Cardiac fibroblast (primary cell): ENCODE data around the gene PCSK2.

Experiments
- DNase-seq, 2 donors: peaks; one replicate each; pipeline versions ENCODE4 v3.0.0 to v3.0.0-alpha.2; 2010; ENCODE audit warnings: low read depth in 2 of 2
- H3K4me3 ChIP-seq, 2 donors: replicated peaks in 1 of 2; 1 replicate in 1 of 2; 2 replicates in 1 of 2; pipeline ENCODE4 v1.5.1; 2011; ENCODE audit warnings: low read depth in 2 of 2, low read length in 2 of 2, mild to moderate bottlenecking in 2 of 2, moderate library complexity in 1 of 2
- TF ChIP-seq, protein P1 (sequence below): IDR thresholded peaks from one replicate; pipeline ENCODE4 v1.5.1; 2011; ENCODE audit warnings: low read depth, mild to moderate bottlenecking, low read length, inconsistent platforms

PCSK2 gene

GRCh38 chr20:17395729-17396128 is 168.9 kb downstream of the PCSK2 start:
- H3K4me3 ChIP-seq, result no peak overlapping the region
- DNase-seq, result no peak
- TF ChIP-seq, protein P1, sequence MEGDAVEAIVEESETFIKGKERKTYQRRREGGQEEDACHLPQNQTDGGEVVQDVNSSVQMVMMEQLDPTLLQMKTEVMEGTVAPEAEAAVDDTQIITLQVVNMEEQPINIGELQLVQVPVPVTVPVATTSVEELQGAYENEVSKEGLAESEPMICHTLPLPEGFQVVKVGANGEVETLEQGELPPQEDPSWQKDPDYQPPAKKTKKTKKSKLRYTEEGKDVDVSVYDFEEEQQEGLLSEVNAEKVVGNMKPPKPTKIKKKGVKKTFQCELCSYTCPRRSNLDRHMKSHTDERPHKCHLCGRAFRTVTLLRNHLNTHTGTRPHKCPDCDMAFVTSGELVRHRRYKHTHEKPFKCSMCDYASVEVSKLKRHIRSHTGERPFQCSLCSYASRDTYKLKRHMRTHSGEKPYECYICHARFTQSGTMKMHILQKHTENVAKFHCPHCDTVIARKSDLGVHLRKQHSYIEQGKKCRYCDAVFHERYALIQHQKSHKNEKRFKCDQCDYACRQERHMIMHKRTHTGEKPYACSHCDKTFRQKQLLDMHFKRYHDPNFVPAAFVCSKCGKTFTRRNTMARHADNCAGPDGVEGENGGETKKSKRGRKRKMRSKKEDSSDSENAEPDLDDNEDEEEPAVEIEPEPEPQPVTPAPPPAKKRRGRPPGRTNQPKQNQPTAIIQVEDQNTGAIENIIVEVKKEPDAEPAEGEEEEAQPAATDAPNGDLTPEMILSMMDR, result no peak

DNA sequence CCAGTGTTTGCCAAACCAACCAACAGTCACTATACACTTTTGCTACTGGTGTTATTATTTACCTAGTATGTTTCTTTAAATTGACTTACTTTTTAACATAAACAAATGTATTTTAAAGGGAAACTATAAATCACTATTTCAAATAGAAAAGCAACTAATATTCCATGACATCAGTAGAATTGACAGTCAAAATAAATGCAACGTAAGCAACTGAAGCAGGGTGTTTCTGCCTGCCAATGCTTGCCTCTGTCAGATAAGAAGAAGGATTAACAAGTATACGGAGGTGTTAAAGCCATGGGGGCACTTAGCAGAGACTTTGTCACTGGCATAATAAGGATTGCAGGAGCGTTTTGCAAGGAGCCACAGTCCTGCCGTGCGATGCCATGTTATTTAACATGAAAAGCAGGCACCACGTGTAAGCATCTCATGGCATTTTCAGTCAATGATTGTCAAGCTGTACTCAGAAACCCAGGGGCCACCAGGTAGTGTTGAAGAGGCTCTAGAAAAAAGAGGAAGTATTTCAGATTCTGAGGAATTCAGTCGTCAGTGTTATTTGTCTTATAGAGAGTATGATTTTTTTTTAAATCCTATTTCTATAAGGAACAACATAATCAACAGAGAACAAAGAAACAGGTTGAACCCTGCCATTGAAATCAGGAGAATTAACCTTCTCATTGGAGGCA is 172.6 kb downstream of the PCSK2 start:
- TF ChIP-seq, protein P1, result no peak
- no peak overlapping the region for H3K4me3 ChIP-seq
- DNase-seq, result no peak

- no peak for DNase-seq
- TF ChIP-seq, protein P1, result no peak
- no peak overlapping the region for H3K4me3 ChIP-seq
Observed at GRCh38 chr20:17403461-17403860, 176.6 kb downstream of the PCSK2 start.

DNA sequence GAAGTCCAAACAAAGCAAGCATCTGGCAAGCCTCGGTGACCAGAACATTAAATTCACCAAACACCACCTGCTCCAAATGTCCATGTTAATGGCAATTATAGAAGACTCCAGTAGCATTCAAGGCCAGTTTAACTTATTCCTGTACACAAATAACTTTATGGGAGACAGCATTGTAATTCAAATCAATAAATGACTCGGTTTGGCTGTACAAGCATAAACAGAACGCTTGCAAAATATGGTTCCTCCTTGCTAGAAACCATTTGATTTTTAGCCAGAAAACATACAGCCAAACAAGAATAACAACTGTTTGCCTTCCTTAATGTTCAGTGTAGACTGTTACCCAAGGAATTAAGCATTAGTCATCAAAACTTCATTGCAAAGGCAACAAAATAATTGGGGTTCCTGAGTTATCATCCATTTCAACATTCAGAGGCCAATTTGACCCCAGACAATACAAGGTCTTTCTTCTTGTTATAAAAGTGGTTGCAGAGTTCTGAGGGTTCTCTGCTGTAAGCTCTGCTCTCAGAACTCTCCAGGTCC is 179.3 kb downstream of the PCSK2 start:
- H3K4me3 ChIP-seq, result no peak overlapping the region
- TF ChIP-seq, protein P1, result no peak
- no peak for DNase-seq

GRCh38 chr20:17407550-17407949 is 180.7 kb downstream of the PCSK2 start:
- TF ChIP-seq, protein P1, result no peak
- H3K4me3 ChIP-seq, result no peak overlapping the region
- no peak for DNase-seq

DNA sequence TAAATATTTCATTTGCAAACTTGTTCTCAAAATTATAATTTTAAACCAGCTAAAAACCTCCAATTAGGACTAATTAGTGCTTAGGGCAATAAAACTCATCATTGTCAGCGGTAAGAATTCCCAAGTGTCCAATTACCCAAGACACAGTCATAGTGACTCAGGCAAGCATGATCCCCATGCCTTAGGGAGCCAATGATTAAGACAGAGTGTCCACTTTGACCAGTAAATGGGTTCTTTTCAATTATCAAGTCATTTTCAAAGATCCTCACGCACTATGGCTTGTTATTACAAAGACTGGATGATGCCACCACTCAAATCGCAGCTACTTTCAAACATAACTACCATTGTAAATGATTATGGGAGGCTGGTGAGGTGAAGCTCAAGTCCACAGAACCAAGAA is 190.4 kb downstream of the PCSK2 start:
- DNase-seq, result no peak
- no peak overlapping the region for H3K4me3 ChIP-seq
- TF ChIP-seq, protein P1, result no peak

- no peak overlapping the region for H3K4me3 ChIP-seq
- no peak for DNase-seq
- TF ChIP-seq, protein P1, result no peak
Observed at GRCh38 chr20:17418737-17419136, 191.9 kb downstream of the PCSK2 start.
